Gastrocnemius medialis (tissue), 4 donors: Measurements from ENCODE around the gene SNAP25. TPM values are rescaled to one million over a fixed set of nuclear protein-coding genes. Genes with fewer than 3 reads are reported as not detected.

Experiments
- ATAC-seq, 2 donors: fragments of 150-250 bp; one replicate each; pipeline ENCODE4 v1.9.1; 2016
- DNase-seq, 2 donors: peaks; one replicate each; pipeline ENCODE4 v3.0.0-alpha.2; 2019
- H3K27ac ChIP-seq, 4 donors: fragments of 200-600 bp; sonication (generic); 1 replicate in 1 of 4; 2 replicates in 3 of 4; pipeline ENCODE4 v1.5.1; 2016 to 2018; ENCODE audit warnings: mild to moderate bottlenecking in 2 of 4, moderate library complexity in 1 of 4
- H3K27me3 ChIP-seq, 3 donors: fragments of 200-600 bp; sonication (generic) in 2 of 3; 1 replicate in 1 of 3; 2 replicates in 2 of 3; pipeline versions ENCODE4 v1.5.1 to v1.6.0; 2016 to 2019; ENCODE audit warnings: mild to moderate bottlenecking in 1 of 3, moderate library complexity in 1 of 3
- H3K36me3 ChIP-seq, 2 donors: fragments of 200-600 bp; sonication (generic) in 1 of 2; one replicate each; pipeline ENCODE4 v1.5.1; 2017 to 2018
- H3K4me1 ChIP-seq, 2 donors: fragments of 200-600 bp; sonication (generic) in 1 of 2; one replicate each; pipeline ENCODE4 v1.5.1; 2016 to 2017; ENCODE audit warnings: mild to moderate bottlenecking in 2 of 2
- H3K4me3 ChIP-seq, 4 donors: fragments of 200-600 bp; sonication (generic) in 3 of 4; 1 replicate in 1 of 4; 2 replicates in 3 of 4; pipeline ENCODE4 v1.5.1; 2016 to 2019; ENCODE audit warnings: mild to moderate bottlenecking in 2 of 4
- H3K9me3 ChIP-seq, 3 donors: fragments of 200-600 bp; sonication (generic) in 2 of 3; 1 replicate in 1 of 3; 2 replicates in 2 of 3; pipeline ENCODE4 v1.5.1; 2016 to 2019
- POLR2A ChIP-seq, 2 donors: fragments of 450-650 bp; IDR thresholded peaks; one replicate each; pipeline ENCODE4 v1.6.1; 2017; ENCODE audit warnings: antibody characterized with exemption in 2 of 2, mild to moderate bottlenecking in 2 of 2, moderate library complexity in 2 of 2
- in situ Hi-C, 4 donors: fragments of 200-750 bp; cut with MboI; loops; one replicate each; pipeline versions ENCODE4 v1.15.0 to v1.8.0; 2017; ENCODE audit warnings: low sequenced_read_pairs in 4 of 4
- intact Hi-C: fragments of 100-400 bp; cut with DNase I; formaldehyde crosslinking; loops from one replicate; pipeline ENCODE4 v1.15.1; 2023; ENCODE audit warnings: low total_unique reads
- total RNA-seq, 4 donors: library from RNA; depleted of rRNA; stranded (reverse); fragments of >200 nt; gene quantifications; one replicate each; pipeline versions ENCODE4 v1.1.0 to v1.2.3, GENCODE V29; 2016
- TF ChIP-seq, protein P1 (sequence below), 5 experiments: fragments of 450-650 bp in 3 of 5; fragments of 200-600 bp in 2 of 5; sonication (generic) in 2 of 5; IDR thresholded peaks in 4 of 5; conservative IDR thresholded peaks in 1 of 5; 1 replicate in 4 of 5; 2 replicates in 1 of 5; pipeline ENCODE4 v1.5.1; 2016 to 2019; ENCODE audit warnings: antibody characterized with exemption in 5 of 5, mild to moderate bottlenecking in 3 of 5, moderate library complexity in 3 of 5

Gene SNAP25
- total RNA-seq, 4 donors from 2014 or later = 0.23 TPM; not detected in 3

DNA sequence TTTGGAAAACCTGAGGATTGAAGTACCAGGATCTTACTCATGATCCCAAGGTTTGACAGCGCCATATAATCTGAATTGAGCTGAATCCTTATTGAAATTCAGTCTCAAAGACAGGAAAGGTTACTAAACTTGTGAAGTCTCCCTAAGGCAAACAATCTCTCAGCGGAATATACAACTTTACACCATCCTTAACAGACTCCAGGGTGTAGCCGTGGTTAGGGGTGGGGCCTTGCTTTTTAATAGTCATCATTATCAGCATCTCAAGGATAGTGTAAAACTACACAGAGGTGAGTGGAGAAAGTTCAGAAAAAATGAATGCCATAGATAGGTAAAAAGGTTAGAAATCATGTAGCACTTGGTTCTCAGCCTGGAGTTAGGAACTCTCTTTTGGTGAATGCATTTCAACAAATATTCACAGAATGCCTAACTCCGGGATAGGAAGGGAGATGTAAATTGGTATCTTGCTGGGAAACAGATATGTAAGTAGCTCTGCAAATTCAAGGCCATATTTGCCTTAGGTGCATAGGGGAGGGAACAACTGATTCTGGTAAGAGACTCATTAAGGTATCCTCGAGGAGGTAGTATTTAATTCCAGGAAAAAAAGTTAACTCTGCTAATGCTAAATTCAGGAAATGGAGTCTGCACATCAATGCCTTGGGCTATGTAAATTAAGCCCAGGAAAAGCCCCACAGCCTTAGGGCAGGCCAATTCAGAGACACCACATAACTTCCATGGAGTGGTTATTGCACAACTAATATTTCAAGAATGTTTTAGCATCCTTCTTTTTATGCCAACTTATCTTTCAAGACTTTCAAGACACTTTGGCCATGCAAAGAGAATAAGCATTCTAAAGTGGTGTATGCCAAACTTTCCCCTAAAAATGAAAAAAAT, 61.6 kb downstream of the SNAP25 start:
- H3K4me3 ChIP-seq = no peak overlapping the region
- H3K27ac ChIP-seq = no peak overlapping the region
- H3K4me1 ChIP-seq = no peaks in the 10 kb centered on the region
- DNase-seq (no peak), ATAC-seq (no peak)
- H3K36me3 ChIP-seq = no peaks in the 10 kb centered on the region
- H3K9me3 ChIP-seq = no peaks in the 10 kb centered on the region
- in situ Hi-C loops (no loop called here), intact Hi-C loops (no loop called here)
- H3K27me3 ChIP-seq = no peaks in the 10 kb centered on the region
- TF ChIP-seq POLR2A (IDR thresholded peaks at IDR 0.05) = no peak
- TF ChIP-seq, protein P1, sequence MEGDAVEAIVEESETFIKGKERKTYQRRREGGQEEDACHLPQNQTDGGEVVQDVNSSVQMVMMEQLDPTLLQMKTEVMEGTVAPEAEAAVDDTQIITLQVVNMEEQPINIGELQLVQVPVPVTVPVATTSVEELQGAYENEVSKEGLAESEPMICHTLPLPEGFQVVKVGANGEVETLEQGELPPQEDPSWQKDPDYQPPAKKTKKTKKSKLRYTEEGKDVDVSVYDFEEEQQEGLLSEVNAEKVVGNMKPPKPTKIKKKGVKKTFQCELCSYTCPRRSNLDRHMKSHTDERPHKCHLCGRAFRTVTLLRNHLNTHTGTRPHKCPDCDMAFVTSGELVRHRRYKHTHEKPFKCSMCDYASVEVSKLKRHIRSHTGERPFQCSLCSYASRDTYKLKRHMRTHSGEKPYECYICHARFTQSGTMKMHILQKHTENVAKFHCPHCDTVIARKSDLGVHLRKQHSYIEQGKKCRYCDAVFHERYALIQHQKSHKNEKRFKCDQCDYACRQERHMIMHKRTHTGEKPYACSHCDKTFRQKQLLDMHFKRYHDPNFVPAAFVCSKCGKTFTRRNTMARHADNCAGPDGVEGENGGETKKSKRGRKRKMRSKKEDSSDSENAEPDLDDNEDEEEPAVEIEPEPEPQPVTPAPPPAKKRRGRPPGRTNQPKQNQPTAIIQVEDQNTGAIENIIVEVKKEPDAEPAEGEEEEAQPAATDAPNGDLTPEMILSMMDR (IDR thresholded peaks at IDR 0.05 in 4 of 5, conservative IDR thresholded peaks at IDR 0.05 in 1 of 5) = no peak

DNA sequence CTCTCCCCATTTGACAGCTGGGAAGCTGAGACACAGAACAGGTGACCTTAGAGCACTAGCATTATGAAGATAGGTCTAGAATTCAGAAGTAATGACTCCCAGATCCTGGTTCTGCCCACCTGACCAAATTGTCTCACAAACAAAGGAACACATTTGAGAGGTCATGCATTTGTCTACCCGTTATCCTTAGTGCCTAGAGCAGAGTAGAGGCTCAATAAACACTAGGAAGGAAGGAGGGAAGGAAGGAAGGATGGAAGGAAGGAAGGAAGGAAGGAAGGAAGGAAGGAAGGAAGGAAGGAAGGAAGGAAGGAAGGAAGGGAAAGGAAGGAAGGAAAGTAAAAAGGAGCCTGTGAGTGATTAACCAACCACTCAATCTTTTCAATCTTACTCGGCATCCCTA, 63.3 kb downstream of the SNAP25 start:
- Histone ChIP-seq H3K9me3 (no peaks in the 10 kb centered on the region), H3K36me3 (no peaks in the 10 kb centered on the region), H3K27me3 (no peaks in the 10 kb centered on the region), H3K4me3 (no peak overlapping the region), H3K27ac (no peak overlapping the region), H3K4me1 (no peaks in the 10 kb centered on the region)
- ATAC-seq (no peak), DNase-seq (no peak)
- intact Hi-C loops = no loop called here
- no peak for TF ChIP-seq POLR2A (IDR thresholded peaks at IDR 0.05)
- TF ChIP-seq, protein P1 (IDR thresholded peaks at IDR 0.05 in 4 of 5, conservative IDR thresholded peaks at IDR 0.05 in 1 of 5) = no peak
- in situ Hi-C loops = no loop called here

DNA sequence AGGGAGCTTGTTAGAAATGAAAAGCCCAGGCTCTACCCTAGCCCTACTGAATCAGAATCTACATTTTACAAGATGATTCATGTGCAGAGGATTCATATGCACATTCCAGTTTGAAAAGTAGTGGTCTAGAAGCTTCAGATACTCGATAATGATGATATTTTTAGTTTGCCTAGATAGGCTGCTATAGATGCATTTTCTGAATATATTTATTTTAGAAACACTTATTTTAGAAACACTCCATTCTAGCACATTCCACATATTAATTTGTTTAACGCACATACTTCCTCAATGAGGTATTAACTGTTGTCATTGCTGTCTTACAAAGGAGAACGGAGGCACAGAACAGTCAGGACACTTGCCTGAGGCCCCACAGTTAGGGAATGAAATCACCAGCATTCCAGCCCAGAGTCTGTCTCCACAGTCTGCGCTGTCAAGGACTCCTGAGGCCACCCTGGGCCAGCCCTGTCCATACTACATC, 64.4 kb downstream of the SNAP25 start:
- Histone ChIP-seq H3K9me3 (no peaks in the 10 kb centered on the region), H3K4me3 (no peak overlapping the region), H3K4me1 (no peaks in the 10 kb centered on the region), H3K27ac (no peak overlapping the region), H3K36me3 (no peaks in the 10 kb centered on the region), H3K27me3 (no peaks in the 10 kb centered on the region)
- in situ Hi-C loops = no loop called here
- no peak for TF ChIP-seq POLR2A (IDR thresholded peaks at IDR 0.05)
- TF ChIP-seq, protein P1 (IDR thresholded peaks at IDR 0.05 in 4 of 5, conservative IDR thresholded peaks at IDR 0.05 in 1 of 5) = no peak
- no peak for DNase-seq
- no peak for ATAC-seq
- intact Hi-C loops = no loop called here

DNA sequence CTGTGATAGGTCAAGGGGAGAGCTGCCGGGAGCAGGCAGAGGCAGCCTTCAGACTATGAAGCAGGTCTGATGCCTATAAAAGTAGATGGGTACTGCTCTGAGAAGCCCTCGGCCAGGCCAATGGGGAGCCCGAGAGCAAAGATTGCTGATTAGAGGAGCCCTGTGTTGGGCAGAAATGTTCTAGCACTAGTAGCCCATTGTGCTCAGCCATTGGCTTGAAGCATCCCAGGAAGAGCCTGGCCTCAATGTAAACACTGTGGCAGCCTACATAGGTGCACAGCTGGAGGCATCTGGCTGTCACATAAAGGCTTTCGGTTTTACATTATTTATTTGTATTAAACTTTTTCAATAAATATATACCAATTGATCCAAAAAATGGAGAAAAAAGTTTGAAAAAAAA, 67.7 kb downstream of the SNAP25 start:
- DNase-seq (no peak), ATAC-seq (no peak)
- Histone ChIP-seq H3K36me3 (no peaks in the 10 kb centered on the region), H3K4me1 (no peaks in the 10 kb centered on the region), H3K27me3 (no peaks in the 10 kb centered on the region), H3K4me3 (no peak overlapping the region), H3K9me3 (no peaks in the 10 kb centered on the region), H3K27ac (no peak overlapping the region)
- in situ Hi-C loops (no loop called here), intact Hi-C loops (no loop called here)
- TF ChIP-seq POLR2A (IDR thresholded peaks at IDR 0.05) = no peak
- TF ChIP-seq, protein P1 (IDR thresholded peaks at IDR 0.05 in 4 of 5, conservative IDR thresholded peaks at IDR 0.05 in 1 of 5) = no peak
